ENCODE results near the gene UGT1A1.

DNA sequence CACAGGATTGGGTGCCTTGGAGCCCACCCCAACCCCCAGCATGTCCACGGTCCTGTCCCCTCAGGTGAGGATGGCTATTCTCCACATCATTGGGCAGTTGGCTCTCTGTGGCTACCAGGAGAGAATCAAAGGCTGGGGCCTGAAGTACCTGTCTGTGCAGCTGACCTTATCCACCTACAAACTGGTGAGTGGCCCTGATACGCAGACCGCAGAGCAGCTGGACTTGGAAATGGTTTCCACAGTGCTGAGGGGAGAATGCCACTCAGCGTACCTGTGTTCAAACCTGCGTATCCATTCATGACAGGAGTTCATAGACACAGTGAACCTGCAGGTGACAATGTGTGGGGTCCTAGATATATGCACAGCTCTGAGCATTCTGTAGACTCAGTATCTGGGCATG, 39.6 kb downstream of the UGT1A1 start:
- no peak for TF ChIP-seq EZH2 (IDR thresholded peaks at IDR 0.05; ENCODE audit: low read length, unreplicated experiment)
- TF ChIP-seq, protein P1, sequence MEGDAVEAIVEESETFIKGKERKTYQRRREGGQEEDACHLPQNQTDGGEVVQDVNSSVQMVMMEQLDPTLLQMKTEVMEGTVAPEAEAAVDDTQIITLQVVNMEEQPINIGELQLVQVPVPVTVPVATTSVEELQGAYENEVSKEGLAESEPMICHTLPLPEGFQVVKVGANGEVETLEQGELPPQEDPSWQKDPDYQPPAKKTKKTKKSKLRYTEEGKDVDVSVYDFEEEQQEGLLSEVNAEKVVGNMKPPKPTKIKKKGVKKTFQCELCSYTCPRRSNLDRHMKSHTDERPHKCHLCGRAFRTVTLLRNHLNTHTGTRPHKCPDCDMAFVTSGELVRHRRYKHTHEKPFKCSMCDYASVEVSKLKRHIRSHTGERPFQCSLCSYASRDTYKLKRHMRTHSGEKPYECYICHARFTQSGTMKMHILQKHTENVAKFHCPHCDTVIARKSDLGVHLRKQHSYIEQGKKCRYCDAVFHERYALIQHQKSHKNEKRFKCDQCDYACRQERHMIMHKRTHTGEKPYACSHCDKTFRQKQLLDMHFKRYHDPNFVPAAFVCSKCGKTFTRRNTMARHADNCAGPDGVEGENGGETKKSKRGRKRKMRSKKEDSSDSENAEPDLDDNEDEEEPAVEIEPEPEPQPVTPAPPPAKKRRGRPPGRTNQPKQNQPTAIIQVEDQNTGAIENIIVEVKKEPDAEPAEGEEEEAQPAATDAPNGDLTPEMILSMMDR (conservative IDR thresholded peaks at IDR 0.05; ENCODE audit: low read depth, low read length): no peak
- TF ChIP-seq EZH2phosphoT487 (IDR thresholded peaks at IDR 0.05; ENCODE audit: borderline replicate concordance, low read length): no peak

Measured in PC-3 (cell line).